Ovary (tissue), 9 donors: ENCODE measurements around the gene NEDD4. TPM values are rescaled to one million over a fixed set of nuclear protein-coding genes. Genes with fewer than 3 reads are reported as not detected.

Experiments used
- DNase-seq, 5 donors: peaks; one replicate each; pipeline ENCODE4 v3.0.0-alpha.2; 2019 to 2020
- H3K27ac ChIP-seq, 2 donors: fragments of 200-600 bp; one replicate each; pipeline versions ENCODE4 v1.5.1 to v1.8.0; 2019 to 2022
- H3K27me3 ChIP-seq: fragments of 200-600 bp; one replicate; pipeline ENCODE4 v1.8.0; 2022
- H3K36me3 ChIP-seq: fragments of 200-600 bp; sonication (generic); one replicate; pipeline ENCODE4 v1.5.1; 2019
- H3K4me1 ChIP-seq: one replicate; pipeline ENCODE4 v1.8.1; 2013; ENCODE audit warnings: mild to moderate bottlenecking, moderate library complexity; ENCODE audit not compliant: insufficient read depth
- H3K4me3 ChIP-seq: fragments of 200-600 bp; sonication (generic); one replicate; pipeline ENCODE4 v1.5.1; 2017
- H3K9me3 ChIP-seq, 2 donors: fragments of 200-600 bp in 1 of 2; sonication (generic) in 1 of 2; one replicate each; pipeline versions ENCODE4 v1.5.1 to v1.8.1; 2013 to 2019; ENCODE audit warnings: mild to moderate bottlenecking in 1 of 2, moderate library complexity in 1 of 2
- CTCF ChIP-seq, 3 donors: fragments of 450-650 bp in 2 of 3; fragments of 200-600 bp in 1 of 3; IDR thresholded peaks; one replicate each; pipeline versions ENCODE4 v1.5.1 to v1.8.0; 2016 to 2022; ENCODE audit warnings: antibody characterized with exemption in 3 of 3, mild to moderate bottlenecking in 1 of 3
- EP300 ChIP-seq: sonication (generic); formaldehyde crosslinking; IDR thresholded peaks from one replicate; pipeline ENCODE4 v1.6.1; 2017; ENCODE audit warnings: antibody characterized with exemption
- POLR2A ChIP-seq: fragments of 450-650 bp; IDR thresholded peaks from one replicate; pipeline ENCODE4 v1.6.1; 2017; ENCODE audit warnings: antibody characterized with exemption, mild to moderate bottlenecking, moderate library complexity
- WGBS, 3 donors: extraction: QIAGEN DNeasy Blood & Tissue Kit in 1 of 3; methylation state at CpG; one replicate each; pipeline versions ENCODE4 v1.1.5 to v1.1.7; 2013 to 2017; 5-methylcytosine and 5-hydroxymethylcytosine counted together
- intact Hi-C, 4 donors: fragments of 100-400 bp; cut with DNase I; formaldehyde crosslinking; loops; one replicate each; pipeline versions ENCODE4 v1.11.0 to v1.15.1; 2022 to 2023
- polyA plus RNA-seq, 2 donors: library from polyadenylated mRNA; stranded (reverse); fragments of 200-250 nt in 1 of 2; fragments of 350-450 nt in 1 of 2; fragmentation: Illumina TruSeq in 1 of 2; extraction: RNeasy Lipid Tissue Mini Kit (QIAGEN cat#74804) in 1 of 2; gene quantifications; one replicate each; pipeline ENCODE4 v1.2.3, GENCODE V29; 2013 to 2014
- total RNA-seq, 7 donors: library from RNA; depleted of rRNA in 2 of 7; stranded (reverse); fragments of >200 nt in 2 of 7; fragmentation: NEBNext Ultra II Directional in 3 of 7; extraction: Animal tissue kit (Norgen Biotek cat#: 25700) in 3 of 7; gene quantifications; one replicate each; pipeline versions ENCODE4 v1.1.0 to v1.2.4, GENCODE V29; 2016 to 2023
- donor health status: DM: no; HTN: no; CAD: no; lungs with moderate emphysema.
- donor health status: DM: no; HTN: no; CAD: no.
- donor health status: Bipolar disorder and iron deficiency.
- donor health status: DM: yes; HTN: yes; CAD: no.
- donor health status: DM: no; HTN: no; CAD: no.
- donor health status: DM: yes; HTN: yes; CAD: no.

The NEDD4 gene
- total and polyA plus RNA-seq, 9 donors: 3.8 to 12.6 (median 10.2) TPM

GRCh38 chr15:55819397-55820034 lies 173.9 kb downstream of the NEDD4 start:
- H3K4me1 ChIP-seq: no peaks in the 10 kb centered on the region
- no peak overlapping the region for H3K27ac ChIP-seq
- no peak for DNase-seq
- intact Hi-C loops: no loop called here
- H3K27me3 ChIP-seq: no peaks in the 10 kb centered on the region
- WGBS, 3 donors: 89% methylated on average over 10 of the region's 10 CpGs
- H3K9me3 ChIP-seq: no peaks in the 10 kb centered on the region
- no peak for TF ChIP-seq EP300
- no peak for TF ChIP-seq CTCF (IDR thresholded peaks at IDR 0.05)
- no peaks in the 10 kb centered on the region for H3K36me3 ChIP-seq
- H3K4me3 ChIP-seq: no peak overlapping the region

DNA sequence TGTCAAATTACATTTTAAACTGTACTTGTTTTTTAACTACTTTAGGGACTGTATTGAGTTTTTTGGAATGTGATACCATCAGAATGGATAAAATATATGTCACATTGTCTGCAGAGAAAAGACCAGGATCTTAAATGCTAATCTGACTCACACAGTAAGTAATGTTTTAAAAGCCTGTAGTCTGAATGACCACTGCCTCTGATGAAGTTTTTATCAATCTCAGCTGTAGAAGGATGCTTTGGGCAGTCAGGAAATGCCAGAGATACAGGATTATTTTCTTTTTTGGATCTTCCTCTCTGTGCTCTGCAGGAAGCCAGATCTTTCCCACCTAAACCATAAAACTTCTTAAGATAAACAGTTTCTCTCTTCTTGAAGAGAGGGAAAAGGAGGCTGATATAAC lies 177.4 kb downstream of the NEDD4 start:
- H3K27me3 ChIP-seq: no peaks in the 10 kb centered on the region
- H3K36me3 ChIP-seq: no peaks in the 10 kb centered on the region
- H3K4me1 ChIP-seq: no peaks in the 10 kb centered on the region
- intact Hi-C loops: no loop called here
- H3K4me3 ChIP-seq: no peak overlapping the region
- H3K27ac ChIP-seq: no peak overlapping the region
- TF ChIP-seq CTCF (IDR thresholded peaks at IDR 0.05) (no peak), POLR2A (no peak), EP300 (no peak)
- H3K9me3 ChIP-seq: no peaks in the 10 kb centered on the region
- no peak for DNase-seq

DNA sequence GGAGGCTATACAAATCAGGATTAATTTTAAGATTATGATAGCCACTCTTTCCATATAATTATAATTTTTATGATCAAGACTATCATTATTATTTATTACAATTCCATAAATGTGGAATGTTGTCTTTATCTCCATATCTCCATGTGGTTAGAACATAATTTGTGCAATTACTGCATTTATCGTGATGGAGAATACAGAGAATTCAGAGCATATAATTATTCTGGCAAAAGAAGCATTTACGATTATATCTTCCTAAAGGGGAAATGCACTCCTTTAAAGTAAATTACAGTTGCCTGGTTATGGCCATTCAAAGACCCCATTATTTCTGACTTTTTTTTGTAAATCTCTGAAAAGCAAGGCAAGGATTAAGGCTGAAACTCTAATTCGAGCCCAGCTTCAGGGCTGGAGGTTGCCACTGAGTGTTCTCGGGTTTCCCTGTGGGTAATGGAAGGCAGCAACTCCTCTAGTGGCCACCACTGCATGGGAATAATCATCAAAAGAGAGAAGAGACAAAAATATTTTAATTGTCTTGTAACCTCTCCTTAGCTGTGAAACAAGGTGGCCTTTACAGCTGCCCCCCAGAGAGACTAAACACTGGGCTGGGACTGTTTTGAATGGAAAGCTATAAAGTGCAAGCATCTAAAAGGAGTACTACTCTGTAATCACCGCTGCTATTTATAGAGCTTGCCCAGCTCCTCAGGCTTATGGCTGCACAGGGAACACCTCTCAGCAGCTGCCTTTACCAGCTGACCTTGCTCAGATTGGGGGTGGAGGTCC lies 190.6 kb downstream of the NEDD4 start:
- intact Hi-C loops: no loop called here
- Histone ChIP-seq H3K36me3 (no peaks in the 10 kb centered on the region), H3K27ac (no peak overlapping the region), H3K4me1 (no peaks in the 10 kb centered on the region), H3K9me3 (no peaks in the 10 kb centered on the region), H3K4me3 (no peak overlapping the region), H3K27me3 (no peaks in the 10 kb centered on the region)
- DNase-seq: no peak
- no peak for TF ChIP-seq POLR2A
- no peak for TF ChIP-seq CTCF (IDR thresholded peaks at IDR 0.05)
- no peak for TF ChIP-seq EP300
- WGBS, 3 donors: 62 to 67% (median 66%) methylated on average over 5 of the region's 5 CpGs

- Histone ChIP-seq H3K4me3 (no peak overlapping the region), H3K36me3 (no peaks in the 10 kb centered on the region), H3K4me1 (no peaks in the 10 kb centered on the region), H3K27ac (no peak overlapping the region), H3K9me3 (no peaks in the 10 kb centered on the region), H3K27me3 (no peaks in the 10 kb centered on the region)
- DNase-seq: no peak
- 77 to 88% (median 88%) methylated on average over 2 of the region's 2 CpGs for WGBS, 3 donors
- intact Hi-C loops: no loop called here
- TF ChIP-seq POLR2A (no peak), CTCF (IDR thresholded peaks at IDR 0.05) (no peak), EP300 (no peak)
Observed at GRCh38 chr15:55800216-55800615, 193.2 kb downstream of the NEDD4 start.
